Epithelial cell of esophagus (primary cell): ENCODE results near the gene CALHM5.

ENCODE experiments used
- DNase-seq: peaks from one replicate; pipeline ENCODE4 v3.0.0; 2010; ENCODE audit warnings: low read depth
- H3K4me3 ChIP-seq: 2 replicates; pipeline ENCODE4 v1.5.1; 2011; ENCODE audit warnings: mild to moderate bottlenecking, low read length, control low read depth
- CTCF ChIP-seq: IDR thresholded peaks from 2 replicates; pipeline ENCODE4 v1.5.1; 2011; ENCODE audit warnings: low read depth, mild to moderate bottlenecking, low read length, control low read depth, inconsistent platforms; ENCODE audit not compliant: insufficient read depth; ENCODE audit errors: missing control alignments

The CALHM5 gene

GRCh38 chr6:116560130-116560529 is 48.7 kb downstream of the CALHM5 start:
- no peak overlapping the region for H3K4me3 ChIP-seq
- TF ChIP-seq CTCF = no peak
- no peak for DNase-seq

GRCh38 chr6:116561377-116562018 is 50.1 kb downstream of the CALHM5 start:
- DNase-seq = peak; percentile 75
- peak; percentile 93 for TF ChIP-seq CTCF
- no peak overlapping the region for H3K4me3 ChIP-seq

- no peak overlapping the region for H3K4me3 ChIP-seq
- DNase-seq = no peak
- no peak for TF ChIP-seq CTCF
Measured at GRCh38 chr6:116562019-116562403, 50.6 kb downstream of the CALHM5 start.

- DNase-seq = no peak
- H3K4me3 ChIP-seq = no peak overlapping the region
- no peak for TF ChIP-seq CTCF
Measured at GRCh38 chr6:116562614-116563013, 51.2 kb downstream of the CALHM5 start.

- H3K4me3 ChIP-seq = no peak overlapping the region
- no peak for DNase-seq
- TF ChIP-seq CTCF = no peak
Measured at GRCh38 chr6:116563830-116564229, 52.4 kb downstream of the CALHM5 start.

- H3K4me3 ChIP-seq = no peak overlapping the region
- no peak for TF ChIP-seq CTCF
- no peak for DNase-seq
Measured at GRCh38 chr6:116564311-116564710, 52.9 kb downstream of the CALHM5 start.
